HCEC 1CT (cell line): ENCODE results near the gene DEPDC1B.
"Not testable (repeated sequence)": the region's sequence is repeated elsewhere in the genome, so short reads cannot be mapped to it uniquely, and the experiment has no call there.

ENCODE experiments used
- DNase-seq: peaks from one replicate; pipeline ENCODE4 v3.0.0-alpha.2; 2017

Gene DEPDC1B

GRCh38 chr5:60690326-60690725, 9.6 kb downstream of the DEPDC1B start:
- no peak for DNase-seq

DNA sequence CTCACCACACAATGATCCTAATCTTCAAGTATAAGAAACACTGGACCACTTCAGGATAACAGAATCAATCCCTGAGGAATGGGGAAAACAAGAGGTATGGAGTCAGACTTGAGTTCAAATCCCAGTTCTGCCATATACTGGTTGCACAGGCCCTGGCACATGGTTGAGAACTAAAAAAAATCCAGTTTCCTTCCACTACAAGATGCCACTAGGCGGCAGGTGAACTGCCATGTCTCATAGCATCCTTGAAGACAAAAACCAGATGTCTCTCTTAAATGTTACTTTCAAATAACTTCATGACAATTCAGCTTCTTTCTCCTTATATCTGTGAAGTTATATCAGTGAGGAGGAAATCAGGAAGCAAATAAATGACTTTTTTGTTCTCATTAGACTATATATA, 11.0 kb downstream of the DEPDC1B start:
- DNase-seq, result no peak

DNA sequence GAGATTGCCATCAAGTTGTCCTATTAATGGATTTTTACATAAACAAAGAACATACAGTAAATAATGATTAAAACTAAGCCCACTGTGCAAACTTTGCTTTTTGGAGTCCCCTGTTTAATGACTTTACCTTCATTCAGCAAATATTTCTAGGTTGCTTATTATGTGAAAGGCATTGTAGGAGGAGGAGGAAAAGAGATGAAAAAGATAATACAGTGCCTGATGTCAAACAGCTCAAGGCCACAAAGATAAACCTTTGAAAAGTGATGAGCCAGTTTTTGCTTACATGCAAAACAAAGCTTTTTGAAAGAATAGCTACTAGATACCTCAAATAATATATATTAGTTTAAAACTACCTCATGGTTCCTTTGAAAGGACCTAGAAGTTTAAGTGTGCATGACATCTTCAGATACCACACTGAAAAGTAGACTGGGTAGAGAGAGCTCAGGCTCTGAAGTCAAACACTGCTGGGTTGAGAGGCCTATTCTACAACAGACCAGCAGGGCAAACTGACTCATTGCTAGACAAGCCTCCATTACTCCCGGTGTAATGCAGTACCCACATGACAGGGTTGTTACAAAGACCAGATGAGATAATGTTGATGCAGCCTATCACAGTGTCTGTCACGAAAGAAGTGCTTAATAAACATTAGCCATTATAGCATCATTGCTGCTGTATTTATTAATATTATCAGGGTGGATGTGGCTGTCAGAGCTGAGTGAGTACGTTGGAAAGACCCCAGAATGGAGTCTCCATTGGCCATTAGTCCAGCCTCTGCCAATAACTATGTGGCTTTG, 11.8 kb downstream of the DEPDC1B start:
- DNase-seq, result peak; percentile 80

DNA sequence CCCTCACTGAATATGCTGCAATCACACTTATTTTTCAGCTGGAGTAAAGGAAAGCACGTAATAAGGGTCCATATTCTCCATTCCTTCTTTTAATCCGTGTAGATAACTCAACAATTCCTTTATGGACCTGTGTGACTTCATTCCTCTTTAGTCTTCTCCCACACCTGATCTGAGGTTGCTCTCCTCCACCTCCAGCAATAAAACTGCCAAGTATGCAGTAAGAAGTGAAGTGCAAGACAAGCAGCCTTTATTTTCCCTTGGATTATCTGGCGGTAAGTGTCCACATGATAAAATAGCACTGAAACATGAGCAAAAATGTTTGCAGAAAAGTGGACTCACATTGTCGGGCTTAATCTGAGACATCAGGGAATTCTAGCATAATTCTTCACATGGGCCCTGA, 13.8 kb downstream of the DEPDC1B start:
- DNase-seq, result no peak

DNA sequence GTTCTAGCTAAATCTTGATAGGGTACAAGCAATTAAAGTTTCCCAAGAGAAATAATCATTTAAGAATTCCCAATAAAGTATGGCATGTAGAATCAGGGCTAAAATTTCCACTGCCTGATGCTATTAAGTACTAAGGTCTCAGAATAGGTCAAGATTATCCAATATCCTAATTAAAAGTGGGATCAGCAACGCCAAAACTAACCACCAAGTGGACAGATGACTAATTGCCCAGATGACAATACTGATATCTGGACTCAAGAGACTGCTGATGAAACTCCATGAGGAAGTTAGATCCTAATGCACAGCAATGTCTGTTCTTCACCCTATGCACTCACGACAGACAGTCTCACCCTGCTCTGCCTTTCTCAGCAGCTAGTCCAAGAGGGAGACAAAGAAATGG, 14.3 kb downstream of the DEPDC1B start:
- no peak for DNase-seq

DNA sequence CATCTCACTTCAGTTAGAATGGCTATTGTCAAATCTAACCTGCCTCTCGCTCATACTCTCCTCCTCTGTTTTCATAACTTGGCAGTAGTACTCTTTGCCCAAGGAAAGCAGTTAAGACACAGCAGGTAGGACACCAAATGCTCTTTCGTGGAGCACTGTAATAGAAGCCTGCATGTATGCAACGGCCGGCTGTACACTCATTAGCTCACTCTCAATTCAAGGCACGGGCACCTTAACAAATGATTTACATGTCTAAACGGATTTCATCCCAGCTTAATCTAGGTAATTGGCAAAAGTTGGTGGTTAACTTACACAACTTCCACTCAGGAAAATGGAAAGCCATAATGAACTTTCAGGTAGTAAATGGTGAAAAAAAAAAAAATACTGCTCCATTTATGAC, 14.9 kb downstream of the DEPDC1B start:
- no peak for DNase-seq

GRCh38 chr5:60682007-60682406, 18.0 kb downstream of the DEPDC1B start:
- DNase-seq, result not testable (repeated sequence)

DNA sequence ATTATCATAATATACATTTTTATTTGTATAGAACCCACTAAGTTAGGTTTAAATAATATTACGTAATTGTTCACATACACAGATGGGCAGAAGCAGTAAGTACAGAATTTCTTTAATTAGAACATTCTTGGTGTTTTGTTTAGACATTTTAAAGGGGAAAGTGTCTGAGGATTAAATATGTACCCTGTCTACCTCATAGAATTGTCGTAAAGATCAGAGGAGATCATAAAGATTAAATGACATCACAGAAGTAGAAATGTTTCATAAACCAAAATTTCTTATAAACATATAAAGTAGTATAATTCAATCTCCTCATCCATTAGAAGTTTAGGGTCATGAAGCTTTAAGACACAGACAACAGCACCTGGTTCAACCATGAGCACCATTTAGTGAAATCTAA, 20.1 kb downstream of the DEPDC1B start:
- no peak for DNase-seq

GRCh38 chr5:60677850-60678664, 21.9 kb downstream of the DEPDC1B start:
- peak; percentile 59 for DNase-seq

DNA sequence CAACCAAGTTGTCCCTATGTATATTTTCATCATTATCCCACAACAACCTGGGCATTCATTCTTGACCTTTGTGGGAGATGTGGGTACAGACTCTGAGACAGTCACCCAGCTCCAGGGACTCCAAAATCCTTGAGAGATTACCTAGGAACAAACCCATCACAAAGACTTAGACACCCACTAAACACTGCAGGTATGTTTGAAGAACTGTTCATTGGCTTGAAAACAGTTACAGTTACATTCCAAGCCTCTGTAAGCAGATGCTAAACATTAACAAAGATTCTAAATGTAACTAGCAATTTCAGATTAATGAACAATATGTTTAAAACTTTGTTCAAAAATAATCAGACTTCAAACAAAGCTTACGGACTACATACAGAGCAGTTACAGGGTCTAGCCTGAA, 24.7 kb downstream of the DEPDC1B start:
- DNase-seq, result no peak

DNA sequence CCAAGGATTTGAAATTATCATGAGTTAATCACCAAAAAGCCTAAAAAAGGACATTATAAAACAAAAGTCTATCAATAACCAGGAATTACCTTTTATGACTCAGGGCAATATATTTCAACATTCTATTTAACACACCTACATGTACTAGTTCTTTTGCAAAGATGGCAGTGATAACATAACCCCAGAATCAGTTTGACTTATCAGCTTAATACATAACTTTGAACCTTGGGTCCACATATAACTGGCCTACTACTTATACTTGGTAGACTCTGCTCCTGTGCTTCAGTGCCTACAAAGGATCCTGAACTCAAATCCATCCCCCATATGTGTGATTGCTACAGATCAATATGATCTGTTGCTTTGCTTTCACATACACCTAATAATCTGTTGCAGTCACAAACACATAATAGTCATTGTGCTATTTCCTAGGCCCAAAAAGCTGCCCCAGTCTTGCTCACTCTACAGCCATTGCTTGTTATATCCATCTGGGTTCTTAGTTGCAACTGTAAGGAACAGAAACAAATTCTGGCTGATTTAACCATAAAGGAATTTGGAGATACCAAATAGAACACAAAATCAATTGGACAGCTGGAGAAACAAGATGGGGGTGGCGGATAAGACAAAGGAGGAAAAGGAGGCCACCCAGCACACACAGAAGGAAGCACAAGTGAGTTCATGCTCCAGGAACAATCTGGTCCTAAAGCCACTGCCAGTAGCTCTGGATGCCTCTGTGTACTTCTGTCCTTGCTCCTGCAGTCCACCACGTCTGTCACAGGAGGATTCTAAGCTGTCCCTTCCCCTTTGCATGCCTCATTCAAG, 25.5 kb downstream of the DEPDC1B start:
- no peak for DNase-seq

GRCh38 chr5:60673334-60673733, 26.6 kb downstream of the DEPDC1B start:
- DNase-seq, result no peak

GRCh38 chr5:60672693-60673264, 27.2 kb downstream of the DEPDC1B start:
- no peak for DNase-seq

DNA sequence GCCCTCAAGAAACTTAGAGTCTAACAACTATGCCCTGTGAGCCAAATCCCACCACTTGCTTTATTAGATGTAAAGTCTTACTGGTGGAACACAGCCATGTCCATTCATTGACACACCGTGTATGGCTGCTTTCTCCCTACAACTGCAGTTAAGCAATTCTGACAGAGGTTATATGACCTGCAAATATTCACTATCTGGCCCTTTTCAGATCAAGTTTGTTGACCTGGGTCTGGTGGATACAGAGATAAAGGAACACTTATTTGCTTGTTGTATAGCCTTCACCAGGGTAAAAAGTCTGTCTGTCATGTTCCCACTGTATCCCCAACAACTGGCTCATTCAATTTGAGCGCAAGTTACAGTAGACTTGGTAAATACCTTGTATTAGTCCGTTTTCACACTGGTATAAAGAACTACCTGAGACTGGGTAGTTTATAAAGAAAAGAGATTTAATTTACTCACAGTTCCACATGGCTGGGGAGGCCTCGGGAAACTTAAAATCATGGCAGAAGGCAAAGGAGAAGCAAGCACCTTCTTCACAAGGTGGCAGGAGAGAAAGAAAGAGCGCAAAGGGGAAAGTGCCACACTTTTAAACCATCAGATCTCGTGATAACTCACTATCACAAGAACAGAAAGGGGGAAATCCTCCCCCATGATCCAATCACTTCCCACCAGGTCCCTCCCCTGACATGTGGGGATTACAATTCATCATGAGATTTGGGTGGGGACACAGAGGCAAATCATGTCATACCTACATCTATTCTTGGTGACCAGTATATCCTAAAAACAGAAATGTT, 27.9 kb downstream of the DEPDC1B start:
- no peak for DNase-seq

DNA sequence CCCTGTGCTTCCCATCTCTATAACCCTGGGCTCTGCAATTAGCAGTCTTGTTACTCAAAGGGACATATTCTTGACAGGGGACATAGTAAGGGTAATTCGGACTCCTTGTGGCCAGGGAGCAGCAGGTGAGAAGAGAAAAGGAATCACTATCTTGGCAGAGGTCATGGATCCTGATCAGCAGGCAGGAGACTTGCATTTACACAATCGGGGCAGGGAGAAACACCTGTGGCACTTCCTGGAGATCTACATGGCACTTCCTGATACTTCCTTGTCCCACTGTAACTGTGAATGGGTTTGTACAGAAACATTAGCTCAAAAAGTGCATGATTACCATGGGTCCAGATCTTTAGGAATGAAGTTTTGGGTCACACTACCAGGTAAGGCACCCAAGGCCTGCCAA, 29.2 kb downstream of the DEPDC1B start:
- no peak for DNase-seq

DNA sequence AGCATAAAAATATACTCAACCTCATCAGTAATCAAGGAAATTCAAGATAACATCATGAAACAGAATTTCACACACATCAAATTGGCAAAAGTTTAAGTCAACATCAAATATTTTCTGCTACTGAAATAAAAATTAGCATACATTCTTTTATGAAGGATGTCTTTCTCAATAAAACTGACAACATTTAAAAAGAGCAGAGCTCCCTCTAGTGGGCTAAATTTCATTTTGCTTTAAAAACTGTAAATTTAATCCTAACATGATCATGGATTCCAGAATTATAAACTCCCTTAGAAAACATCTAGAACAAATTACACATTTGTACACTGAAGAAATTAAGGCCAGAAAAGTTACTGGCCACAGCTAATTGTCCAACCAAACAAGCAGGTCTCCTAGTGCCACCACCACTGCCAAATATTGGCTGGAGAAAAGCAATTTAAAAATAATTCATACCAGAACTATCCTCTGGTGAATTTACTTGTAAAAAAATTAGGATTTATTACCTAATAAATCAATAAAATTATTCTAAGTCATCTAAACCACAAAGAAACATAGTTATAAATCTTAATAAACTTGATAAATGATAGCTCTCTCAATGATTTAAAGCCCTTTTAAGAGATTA, 31.2 kb downstream of the DEPDC1B start:
- peak; percentile 34 for DNase-seq

DNA sequence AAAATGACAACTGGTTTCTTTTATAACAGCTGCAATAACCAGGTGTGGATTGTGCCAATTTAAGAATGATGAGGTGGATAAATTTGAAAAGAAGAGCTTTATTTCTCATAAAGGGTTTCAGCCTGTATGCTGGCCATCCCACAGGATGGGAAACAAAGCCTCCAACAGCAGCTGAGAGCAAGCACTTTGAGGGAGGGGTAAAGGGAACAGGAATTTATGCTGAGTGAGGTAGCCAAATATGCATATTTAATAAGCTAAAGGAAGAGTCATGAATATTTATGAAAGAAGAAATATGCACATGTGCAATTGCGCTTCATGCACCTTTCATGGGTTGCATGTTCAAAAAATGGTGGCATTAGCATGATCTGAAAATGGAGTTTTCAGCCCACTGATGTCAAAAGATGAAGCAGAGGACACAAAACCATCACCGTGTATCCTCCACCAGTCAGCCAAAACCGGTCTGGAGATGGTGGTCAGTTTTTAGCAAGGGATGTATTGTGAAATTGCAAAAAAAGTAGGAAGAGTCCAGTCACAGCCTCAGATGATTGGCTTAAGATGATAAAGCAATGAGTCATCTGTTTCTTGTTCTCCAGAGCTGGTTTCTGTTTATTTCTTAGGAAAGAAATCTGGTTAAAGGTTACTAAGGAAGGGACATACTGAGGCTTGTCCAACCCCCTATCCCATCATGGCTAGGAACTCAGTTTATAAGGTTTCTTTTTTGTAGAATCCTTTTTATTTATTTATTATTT, 47.9 kb downstream of the DEPDC1B start:
- DNase-seq, result peak; percentile 96

- DNase-seq, result peak; percentile 61
Observed at GRCh38 chr5:60649288-60649917, 50.6 kb downstream of the DEPDC1B start.

GRCh38 chr5:60648175-60648574, 51.8 kb downstream of the DEPDC1B start:
- no peak for DNase-seq

DNA sequence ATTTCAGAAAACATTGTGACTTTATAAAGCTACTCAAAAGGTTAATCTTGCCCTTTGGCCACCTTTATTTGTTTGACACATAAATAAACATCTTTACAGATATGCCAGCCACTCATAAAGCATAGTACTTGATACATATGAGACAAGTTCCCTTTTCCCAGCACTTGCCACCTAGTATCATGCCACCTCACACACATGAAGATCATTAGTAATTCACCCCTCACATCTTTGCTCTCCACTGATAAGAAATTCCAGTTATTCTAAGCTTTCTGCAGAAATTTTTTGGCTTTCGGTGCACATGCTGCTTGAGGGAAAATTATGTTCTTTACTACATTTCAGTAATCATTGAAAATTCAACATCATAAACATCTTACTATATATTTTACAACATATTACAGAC, 59.1 kb downstream of the DEPDC1B start:
- no peak for DNase-seq
